H1 (cell line): Measurements from ENCODE around the gene SHQ1. TPM values are rescaled to one million over a fixed set of nuclear protein-coding genes. Genes with fewer than 3 reads are reported as not detected.

Source experiments
- CTCF ChIA-PET: fragments of 300-600 bp; sonication (Branson Sonifier 250); formaldehyde crosslinking; loops from one replicate; lab custom pipeline; 2021; ENCODE audit not compliant: partially characterized antibody; lab: Charles Lee
- POLR2A ChIA-PET: fragments of 300-600 bp; sonication (Branson Sonifier 250); formaldehyde crosslinking; loops from one replicate; lab custom pipeline; 2021; ENCODE audit warnings: inconsistent platforms; ENCODE audit not compliant: partially characterized antibody; lab: Charles Lee
- DNase-seq, 2 experiments: peaks; one replicate each; pipeline versions ENCODE4 v3.0.0 to v3.0.0-alpha.2; 2010 to 2022; ENCODE audit warnings: low spot score in 2 of 2, low read depth in 1 of 2, mixed read lengths in 1 of 2
- FAIRE-seq: peaks from 2 replicates; lab custom pipeline; 2011; peaks lifted over from hg19 to GRCh38; lab: Jason Lieb, UNC
- H2AFZ ChIP-seq: 2 replicates; pipeline ENCODE4 v1.8.1; 2012; ENCODE audit warnings: low read length, inconsistent platforms
- H2AK5ac ChIP-seq: 2 replicates; pipeline ENCODE4 v1.6.1; 2013; ENCODE audit warnings: low read depth, low read length
- H2BK120ac ChIP-seq: replicated peaks from 2 replicates; pipeline ENCODE3; 2013; ENCODE audit warnings: low read depth, low read length, inconsistent platforms
- H2BK12ac ChIP-seq: 2 replicates; pipeline ENCODE4 v1.6.1; 2013; ENCODE audit warnings: low read depth, low read length
- H2BK15ac ChIP-seq: 2 replicates; pipeline ENCODE4 v1.6.1; 2013; ENCODE audit warnings: low read length
- H2BK20ac ChIP-seq: 2 replicates; pipeline ENCODE4 v1.6.1; 2013; ENCODE audit warnings: low read length
- H2BK5ac ChIP-seq: 2 replicates; pipeline ENCODE4 v1.6.1; 2013; ENCODE audit warnings: low read depth, low read length
- H3K14ac ChIP-seq: 2 replicates; pipeline ENCODE4 v1.6.1; 2013; ENCODE audit warnings: inconsistent platforms; ENCODE audit not compliant: insufficient read length
- H3K18ac ChIP-seq: 2 replicates; pipeline ENCODE4 v1.6.1; 2013; ENCODE audit warnings: low read length; ENCODE audit errors: extremely low read depth
- H3K23ac ChIP-seq: 2 replicates; pipeline ENCODE4 v1.6.1; 2013; ENCODE audit warnings: inconsistent platforms; ENCODE audit not compliant: insufficient read length
- H3K23me2 ChIP-seq: 2 replicates; pipeline ENCODE4 v1.6.1; 2013; ENCODE audit warnings: low read depth, low read length
- H3K27ac ChIP-seq: 2 replicates; pipeline ENCODE4 v1.6.1; 2011; ENCODE audit warnings: low read depth, low read length, inconsistent platforms
- H3K27me3 ChIP-seq, 4 experiments: replicated peaks in 1 of 4; 1 replicate in 1 of 4; 2 replicates in 3 of 4; pipeline versions ENCODE4 v1.6.1 to v1.8.1; 2011 to 2013; ENCODE audit warnings: low read length in 3 of 4, mild to moderate bottlenecking in 3 of 4, inconsistent platforms in 2 of 4, mixed read lengths in 2 of 4, moderate library complexity in 1 of 4; ENCODE audit not compliant: control insufficient read depth in 3 of 4, insufficient read depth in 3 of 4; ENCODE audit errors: extremely low read depth in 1 of 4
- H3K36me3 ChIP-seq, 4 experiments: 2 replicates each; pipeline versions ENCODE4 v1.6.1 to v1.8.1; 2011 to 2013; ENCODE audit warnings: mild to moderate bottlenecking in 4 of 4, low read length in 3 of 4, moderate library complexity in 2 of 4, control low read depth in 1 of 4, inconsistent platforms in 1 of 4; ENCODE audit not compliant: insufficient read depth in 4 of 4, control insufficient read depth in 2 of 4
- H3K4ac ChIP-seq: replicated peaks from 2 replicates; pipeline ENCODE3; 2013; ENCODE audit warnings: low read length, low read depth, mixed read lengths, inconsistent platforms; ENCODE audit not compliant: insufficient read length
- H3K4me1 ChIP-seq, 4 experiments: replicated peaks in 1 of 4; 1 replicate in 1 of 4; 2 replicates in 3 of 4; pipeline versions ENCODE4 v1.6.1 to v1.8.1; 2011 to 2013; ENCODE audit warnings: low read length in 3 of 4, inconsistent platforms in 2 of 4, mixed read lengths in 1 of 4; ENCODE audit not compliant: insufficient read depth in 4 of 4, control insufficient read depth in 3 of 4
- H3K4me2 ChIP-seq, 2 experiments: 2 replicates each; pipeline versions ENCODE4 v1.6.1 to v1.8.1; 2011 to 2013; ENCODE audit warnings: low read depth in 2 of 2, low read length in 2 of 2, control low read depth in 1 of 2, inconsistent platforms in 1 of 2, mild to moderate bottlenecking in 1 of 2; ENCODE audit not compliant: insufficient read depth in 1 of 2
- H3K4me3 ChIP-seq, 4 experiments: fragments of 200-600, 300-600 bp in 1 of 4; sonication (generic), shearing (Covaris generic), sonication (Bioruptor Twin) in 1 of 4; 2 replicates each; pipeline versions ENCODE4 v1.5.1 to v1.8.1; 2011 to 2016; ENCODE audit warnings: low read length in 4 of 4, low read depth in 3 of 4, control low read depth in 2 of 4, inconsistent platforms in 2 of 4, mild to moderate bottlenecking in 2 of 4, mixed read lengths in 1 of 4, moderate library complexity in 1 of 4; ENCODE audit not compliant: insufficient read depth in 2 of 4; ENCODE audit errors: extremely low read depth in 1 of 4
- H3K56ac ChIP-seq: replicated peaks from 2 replicates; pipeline ENCODE3; 2013; ENCODE audit warnings: low read depth, mild to moderate bottlenecking, mixed read lengths, low read length, inconsistent platforms; ENCODE audit not compliant: insufficient read length
- H3K79me1 ChIP-seq: 2 replicates; pipeline ENCODE4 v1.6.1; 2013; ENCODE audit warnings: low read depth, low read length, control low read depth
- H3K79me2 ChIP-seq, 2 experiments: 2 replicates each; pipeline versions ENCODE4 v1.6.1 to v1.8.1; 2012 to 2013; ENCODE audit warnings: low read length in 2 of 2, mild to moderate bottlenecking in 2 of 2, inconsistent platforms in 1 of 2; ENCODE audit not compliant: insufficient read depth in 2 of 2, control insufficient read depth in 1 of 2
- H3K9ac ChIP-seq, 4 experiments: replicated peaks in 1 of 4; 1 replicate in 1 of 4; 2 replicates in 3 of 4; pipeline versions ENCODE4 v1.6.1 to v1.8.1; 2011 to 2013; ENCODE audit warnings: low read depth in 3 of 4, low read length in 3 of 4, control low read depth in 2 of 4, mild to moderate bottlenecking in 2 of 4, moderate library complexity in 2 of 4, inconsistent platforms in 1 of 4; ENCODE audit errors: extremely low read depth in 1 of 4
- H3K9me3 ChIP-seq, 2 experiments: 2 replicates each; pipeline versions ENCODE4 v1.6.1 to v1.8.1; 2012 to 2013; ENCODE audit warnings: mild to moderate bottlenecking in 2 of 2, moderate library complexity in 2 of 2, control low read depth in 1 of 2, inconsistent platforms in 1 of 2, low read depth in 1 of 2, low read length in 1 of 2, mixed read lengths in 1 of 2; ENCODE audit not compliant: insufficient read depth in 2 of 2
- H4K20me1 ChIP-seq, 2 experiments: replicated peaks in 1 of 2; 2 replicates each; pipeline versions ENCODE3 to v1.8.1; 2011 to 2013; ENCODE audit warnings: inconsistent platforms in 2 of 2, low read length in 2 of 2, mild to moderate bottlenecking in 1 of 2; ENCODE audit not compliant: insufficient read depth in 2 of 2, control insufficient read depth in 1 of 2
- H4K5ac ChIP-seq: 2 replicates; pipeline ENCODE4 v1.6.1; 2013; ENCODE audit warnings: low read length, low read depth, mixed read lengths, inconsistent platforms; ENCODE audit not compliant: insufficient read length
- H4K8ac ChIP-seq: 2 replicates; pipeline ENCODE4 v1.8.0; 2013; ENCODE audit warnings: mild to moderate bottlenecking, moderate library complexity, low read length, inconsistent platforms; ENCODE audit not compliant: insufficient read depth; ENCODE audit errors: extremely low read depth
- H4K91ac ChIP-seq: replicated peaks from 2 replicates; pipeline ENCODE3; 2013; ENCODE audit warnings: low read length, mixed read lengths, inconsistent platforms; ENCODE audit not compliant: insufficient read length
- BRCA1 ChIP-seq: IDR thresholded peaks from 2 replicates; pipeline ENCODE4 v1.6.1; 2012; ENCODE audit warnings: low read depth, low read length, improper control_type of control experiment
- CHD1 ChIP-seq: IDR thresholded peaks from 2 replicates; pipeline ENCODE4 v1.6.1; 2012; ENCODE audit warnings: low read depth, low read length, improper control_type of control experiment
- EGR1 ChIP-seq: IDR thresholded peaks from 2 replicates; pipeline ENCODE4 v1.6.1; 2011; ENCODE audit warnings: low read depth, low read length, borderline replicate concordance
- GTF2F1 ChIP-seq: IDR thresholded peaks from 2 replicates; pipeline ENCODE4 v1.6.1; 2012; ENCODE audit warnings: low read depth, low read length, improper control_type of control experiment, borderline replicate concordance
- JUN ChIP-seq: IDR thresholded peaks from 2 replicates; pipeline ENCODE4 v1.6.1; 2011; ENCODE audit warnings: low read depth, mild to moderate bottlenecking, improper control_type of control experiment, low read length
- MAFK ChIP-seq: IDR thresholded peaks from 2 replicates; pipeline ENCODE4 v1.6.1; 2012; ENCODE audit warnings: low read depth, mild to moderate bottlenecking, improper control_type of control experiment, low read length
- NANOG ChIP-seq: IDR thresholded peaks from 2 replicates; pipeline ENCODE4 v1.6.1; 2011; ENCODE audit warnings: low read length, low read depth, mild to moderate bottlenecking, inconsistent platforms; ENCODE audit not compliant: insufficient read depth, poor library complexity, severe bottlenecking
- RAD21 ChIP-seq, 2 experiments: IDR thresholded peaks in 1 of 2; conservative IDR thresholded peaks in 1 of 2; 2 replicates each; pipeline ENCODE4 v1.6.1; 2011; ENCODE audit warnings: low read depth in 2 of 2, low read length in 2 of 2, improper control_type of control experiment in 1 of 2, inconsistent platforms in 1 of 2, mild to moderate bottlenecking in 1 of 2, moderate library complexity in 1 of 2
- RNF2 ChIP-seq: fragments of 200-900, 300-1000 bp; sonication (generic); IDR thresholded peaks from 2 replicates; pipeline ENCODE4 v1.7.1; 2016; ENCODE audit warnings: borderline replicate concordance, low read depth, mild to moderate bottlenecking, antibody characterized with exemption, low read length; ENCODE audit not compliant: poor library complexity, severe bottlenecking; ENCODE audit errors: missing control alignments
- SAP30 ChIP-seq: fragments of 300-600 bp; sonication (generic); IDR thresholded peaks from 2 replicates; pipeline ENCODE4 v1.7.1; 2012; ENCODE audit warnings: low read length, moderate library complexity, mild to moderate bottlenecking, inconsistent platforms; ENCODE audit not compliant: insufficient read depth, insufficient replicate concordance
- SP1 ChIP-seq: IDR thresholded peaks from 2 replicates; pipeline ENCODE4 v1.6.1; 2011; ENCODE audit warnings: low read depth, low read length
- SP4 ChIP-seq: IDR thresholded peaks from 2 replicates; pipeline ENCODE4 v1.6.1; 2012; ENCODE audit warnings: low read length, inconsistent platforms
- TEAD4 ChIP-seq: IDR thresholded peaks from 2 replicates; pipeline ENCODE4 v1.6.1; 2012; ENCODE audit warnings: low read depth, low read length, inconsistent platforms, mixed read lengths
- WGBS, 2 experiments: shearing (Covaris generic) in 1 of 2; methylation state at CpG; one replicate each; pipeline versions ENCODE4 v1.1.6 to v1.1.7; 2013 to 2015; ENCODE audit warnings: low lambda C conversion rate in 2 of 2, mixed read lengths in 2 of 2, inconsistent platforms in 1 of 2, low coverage in 1 of 2, missing lambda C conversion rate in 1 of 2; ENCODE audit not compliant: insufficient replicate concordance in 2 of 2, insufficient coverage in 1 of 2, insufficient read length in 1 of 2; ENCODE audit errors: extremely low coverage in 1 of 2, missing lambda C conversion rate in 1 of 2; 5-methylcytosine and 5-hydroxymethylcytosine counted together
- polyA plus RNA-seq, 7 experiments: library from polyadenylated mRNA; depleted of rRNA in 3 of 7; stranded (reverse) in 5 of 7; unstranded in 2 of 7; fragments of >200 nt in 5 of 7; fragments of 200-250 nt in 2 of 7; gene quantifications; 1 replicate in 5 of 7; 2 replicates in 1 of 7; 4 replicates in 1 of 7; pipeline versions ENCODE4 v1.2.1 to v1.2.3, GENCODE V29; 2011 to 2013; ENCODE audit warnings: missing spikeins in 2 of 7, mixed read lengths in 2 of 7
- total RNA-seq: library from RNA; stranded (reverse); fragmentation: NEBNext Ultra II Directional; extraction: Animal tissue kit (Norgen Biotek cat#: 25700); gene quantifications from 2 replicates; pipeline ENCODE4 v1.2.1, GENCODE V29; 2021

Gene SHQ1
- total and polyA plus RNA-seq, 2 of the 8 experiments (the other 6 are each of a cell fraction or from before 2014, with no cell fraction given): 10.7 to 34.4 TPM

DNA sequence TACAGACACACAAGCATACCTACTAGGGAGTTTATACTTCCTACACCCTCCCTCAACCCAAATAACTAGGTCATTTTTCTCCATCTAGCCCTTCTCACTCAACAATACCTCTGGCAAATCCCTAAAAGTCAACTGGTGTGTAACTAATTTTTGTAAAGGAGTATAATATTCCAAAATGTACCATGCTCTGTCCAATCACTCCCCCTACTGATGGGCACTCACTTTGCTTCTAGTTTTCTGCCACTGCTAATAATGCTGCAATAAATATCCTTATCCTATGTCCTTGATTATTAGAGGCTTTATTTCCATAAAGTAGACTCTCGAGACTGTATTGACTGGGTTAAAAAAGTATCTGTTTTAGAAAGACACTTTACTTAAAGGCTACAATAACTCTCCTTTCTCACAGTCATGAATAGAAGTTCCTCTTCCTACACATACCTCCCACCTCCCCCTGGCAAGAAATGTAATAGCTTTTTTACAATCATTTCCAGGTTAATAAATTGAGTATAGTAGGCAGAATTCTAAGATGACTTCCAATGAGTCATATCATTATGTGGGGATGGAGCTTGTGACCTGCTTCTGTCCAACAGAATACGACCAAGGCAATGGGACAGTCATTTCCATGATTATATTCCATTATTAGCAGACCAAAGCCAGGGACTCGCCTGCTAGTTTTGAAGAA, 30.0 kb downstream of the SHQ1 start:
- CTCF ChIA-PET: interaction anchor here (0.6 to 7.0 kb wide), 21 partner anchors 8 to 959 kb away, joined by 3 to 114 read pairs (median 3); partner anchors contain the start of gene RYBP
- FAIRE-seq: no peak
- H3K14ac ChIP-seq: no peak overlapping the region
- TF ChIP-seq RNF2 (no peak), EGR1 (no peak), MAFK (no peak), NANOG (no peak), CHD1 (no peak), JUN (no peak), SP1 (no peak), RAD21 (IDR thresholded peaks at IDR 0.05 in 1 of 2, conservative IDR thresholded peaks at IDR 0.05 in 1 of 2; ENCODE audit: low read depth in 2 of 2, low read length in 2 of 2) (peak; percentile 74 to 82), BRCA1 (no peak), GTF2F1 (no peak), TEAD4 (no peak), SAP30 (no peak), SP4 (no peak)

More for the DNA sequence above, 30.0 kb downstream of the SHQ1 start:
- 81% methylated on average over 3 of the region's 3 CpGs; no CpG with 5 or more reads in 1 of the 2 experiments for WGBS, 2 experiments
- H3K4ac ChIP-seq: no peak overlapping the region
- no peak overlapping the region for H4K5ac ChIP-seq
- no peak overlapping the region for H4K91ac ChIP-seq
- H2BK5ac ChIP-seq: no peak overlapping the region
- H3K4me1 ChIP-seq: peaks cover 0 to 3% (median 1%) of the 10 kb centered on the region in 4 experiments; a peak in 1 of 7 replicates
- H4K8ac ChIP-seq: no peak overlapping the region
- no peak overlapping the region for H3K56ac ChIP-seq
- no peak for DNase-seq
- H3K79me1 ChIP-seq: no peaks in the 10 kb centered on the region
- peaks cover 0 to 2% (median under 1%) of the 10 kb centered on the region in 4 experiments; a peak in 1 of 8 replicates for H3K36me3 ChIP-seq
- no peak overlapping the region for H2BK20ac ChIP-seq
- POLR2A ChIA-PET: no interaction called here
- H3K4me2 ChIP-seq: no peak overlapping the region
- no peak overlapping the region for H2AFZ ChIP-seq
- H3K23me2 ChIP-seq: no peaks in the 10 kb centered on the region
- H3K79me2 ChIP-seq: no peaks in the 10 kb centered on the region
- no peak overlapping the region for H3K4me3 ChIP-seq
- H2AK5ac ChIP-seq: no peak overlapping the region
- H2BK15ac ChIP-seq: no peak overlapping the region
- H2BK12ac ChIP-seq: no peak overlapping the region
- H3K9ac ChIP-seq: no peak overlapping the region
- no peaks in the 10 kb centered on the region for H3K9me3 ChIP-seq
- H4K20me1 ChIP-seq: no peaks in the 10 kb centered on the region
- H3K27me3 ChIP-seq: no peaks in the 10 kb centered on the region
- H3K23ac ChIP-seq: no peak overlapping the region
- no peak overlapping the region for H2BK120ac ChIP-seq
- no peak overlapping the region for H3K27ac ChIP-seq
- H3K18ac ChIP-seq: no peak overlapping the region
